IMR-90 (cell line): ENCODE results near the gene NKAIN1. TPM values are rescaled to one million over a fixed set of nuclear protein-coding genes. Genes with fewer than 3 reads are reported as not detected.

ENCODE experiments used
- ATAC-seq: fragments of 200-7000 bp; cut with Tn5 transposase; 2 replicates; pipeline ENCODE4 v1.9.1; 2020; ENCODE audit warnings: low read depth, mild to moderate bottlenecking, moderate library complexity
- BruUV-seq: library from RNA; stranded (reverse); fragments of 400-500 nt; replicated peaks from 2 replicates; lab custom pipeline; 2021; lab: Mats Ljungman, UMichigan
- CTCF ChIA-PET: fragments of 300-600 bp; formaldehyde crosslinking; extraction: SDS; loops from one replicate; lab custom pipeline; 2021; ENCODE audit warnings: antibody characterized with exemption; lab: Yijun Ruan, JAX
- POLR2A ChIA-PET: fragments of 300-600 bp; sonication (Branson Sonifier 250); formaldehyde crosslinking; loops from one replicate; lab custom pipeline; 2022; ENCODE audit warnings: antibody characterized with exemption; ENCODE audit not compliant: unreplicated experiment; lab: Charles Lee
- DNase-seq: peaks from one replicate; pipeline ENCODE4 v3.0.0; 2013
- H2AFZ ChIP-seq: replicated peaks from 2 replicates; pipeline ENCODE3; 2013; ENCODE audit warnings: low read length, mild to moderate bottlenecking; ENCODE audit not compliant: poor library complexity
- H2AK5ac ChIP-seq: 2 replicates; pipeline ENCODE4 v1.6.1; 2013; ENCODE audit warnings: low read depth, low read length, inconsistent platforms
- H2AK9ac ChIP-seq: replicated peaks from 2 replicates; pipeline ENCODE3; 2013; ENCODE audit warnings: mild to moderate bottlenecking, low read depth, low read length, moderate library complexity; ENCODE audit not compliant: poor library complexity
- H2BK120ac ChIP-seq: 2 replicates; pipeline ENCODE4 v1.6.1; 2013; ENCODE audit warnings: low read depth, low read length, inconsistent platforms
- H2BK15ac ChIP-seq: 3 replicates; pipeline ENCODE4 v1.6.1; 2013; ENCODE audit warnings: low read depth, low read length, inconsistent platforms
- H2BK20ac ChIP-seq: 2 replicates; pipeline ENCODE4 v1.6.1; 2013; ENCODE audit warnings: low read depth, mild to moderate bottlenecking, inconsistent platforms, low read length, moderate library complexity
- H2BK5ac ChIP-seq: 2 replicates; pipeline ENCODE4 v1.6.1; 2013; ENCODE audit warnings: mild to moderate bottlenecking, low read depth, low read length, inconsistent platforms; ENCODE audit not compliant: poor library complexity, severe bottlenecking
- H3K14ac ChIP-seq: replicated peaks from 2 replicates; pipeline ENCODE4 v1.6.1; 2013; ENCODE audit warnings: low read depth, low read length, inconsistent platforms
- H3K18ac ChIP-seq: 2 replicates; pipeline ENCODE4 v1.6.1; 2013; ENCODE audit warnings: low read depth, low read length, control low read depth
- H3K23ac ChIP-seq: 2 replicates; pipeline ENCODE4 v1.6.1; 2013; ENCODE audit warnings: low read depth, low read length, inconsistent platforms
- H3K27ac ChIP-seq: 2 replicates; pipeline ENCODE4 v1.5.1; 2013; ENCODE audit warnings: mild to moderate bottlenecking, control low read depth, low read length; ENCODE audit not compliant: insufficient read depth
- H3K27me3 ChIP-seq: 2 replicates; pipeline ENCODE4 v1.6.1; 2013; ENCODE audit warnings: low read length; ENCODE audit not compliant: control insufficient read depth, insufficient read depth
- H3K36me3 ChIP-seq: 2 replicates; pipeline ENCODE4 v1.6.1; 2013; ENCODE audit warnings: low read length, mixed read lengths; ENCODE audit not compliant: control insufficient read depth, insufficient read depth
- H3K4ac ChIP-seq: 2 replicates; pipeline ENCODE4 v1.6.1; 2013; ENCODE audit warnings: low read depth, low read length, inconsistent platforms
- H3K4me1 ChIP-seq: 2 replicates; pipeline ENCODE4 v1.6.1; 2013; ENCODE audit warnings: low read length, mixed read lengths; ENCODE audit not compliant: control insufficient read depth, insufficient read depth
- H3K4me2 ChIP-seq: 2 replicates; pipeline ENCODE4 v1.6.1; 2013; ENCODE audit warnings: low read depth, mild to moderate bottlenecking, control low read depth, low read length, moderate library complexity
- H3K4me3 ChIP-seq: 2 replicates; pipeline ENCODE4 v1.5.1; 2013; ENCODE audit warnings: low read depth, mild to moderate bottlenecking, control low read depth, low read length, moderate library complexity; ENCODE audit not compliant: insufficient read depth
- H3K56ac ChIP-seq: 2 replicates; pipeline ENCODE4 v1.6.1; 2013; ENCODE audit warnings: low read length, inconsistent platforms; ENCODE audit not compliant: insufficient read depth; ENCODE audit errors: extremely low read depth
- H3K79me1 ChIP-seq, 2 experiments: 2 replicates each; pipeline ENCODE4 v1.6.1; 2013; ENCODE audit warnings: low read length in 2 of 2, inconsistent platforms in 1 of 2, low read depth in 1 of 2
- H3K9ac ChIP-seq: 2 replicates; pipeline ENCODE4 v1.6.1; 2013; ENCODE audit warnings: low read depth, low read length, control low read depth
- H3K9me1 ChIP-seq: 2 replicates; pipeline ENCODE4 v1.6.1; 2013; ENCODE audit warnings: low read length, inconsistent platforms; ENCODE audit not compliant: insufficient read depth
- H3K9me3 ChIP-seq: 2 replicates; pipeline ENCODE4 v1.6.1; 2013; ENCODE audit warnings: low read length; ENCODE audit not compliant: control insufficient read depth, insufficient read depth
- H4K20me1 ChIP-seq: 2 replicates; pipeline ENCODE4 v1.6.1; 2013; ENCODE audit warnings: low read length, inconsistent platforms; ENCODE audit not compliant: insufficient read depth
- H4K5ac ChIP-seq: 2 replicates; pipeline ENCODE4 v1.6.1; 2013; ENCODE audit warnings: mild to moderate bottlenecking, low read depth, low read length, control low read depth
- H4K8ac ChIP-seq, 2 experiments: 2 replicates each; pipeline ENCODE4 v1.6.1; 2013; ENCODE audit warnings: low read depth in 2 of 2, low read length in 2 of 2, control low read depth in 1 of 2, inconsistent platforms in 1 of 2
- H4K91ac ChIP-seq: 2 replicates; pipeline ENCODE4 v1.6.1; 2013; ENCODE audit warnings: low read depth, low read length, inconsistent platforms; ENCODE audit not compliant: insufficient read depth
- CHD1 ChIP-seq: IDR thresholded peaks from 2 replicates; pipeline ENCODE4 v1.6.1; 2012; ENCODE audit warnings: low read depth, low read length, improper control_type of control experiment
- MAFK ChIP-seq: IDR thresholded peaks from 2 replicates; pipeline ENCODE4 v1.6.1; 2012; ENCODE audit warnings: low read depth, low read length, improper control_type of control experiment
- RCOR1 ChIP-seq: IDR thresholded peaks from 2 replicates; pipeline ENCODE4 v1.6.1; 2012; ENCODE audit warnings: mild to moderate bottlenecking, low read length, improper control_type of control experiment; ENCODE audit not compliant: insufficient replicate concordance
- WGBS, 2 experiments: methylation state at CpG; one replicate each; pipeline versions ENCODE4 v1.1.5 to v1.1.7; 2013; ENCODE audit warnings: missing lambda C conversion rate in 2 of 2; ENCODE audit not compliant: insufficient read length in 1 of 2; ENCODE audit errors: extremely low coverage in 2 of 2; 5-methylcytosine and 5-hydroxymethylcytosine counted together
- dilution Hi-C: fragments of 300-500 bp; cut with HindIII; formaldehyde crosslinking; loops from one replicate; pipeline ENCODE4 v1.14.3; 2018; ENCODE audit warnings: low sequenced_read_pairs; ENCODE audit not compliant: unreplicated experiment
- in situ Hi-C: fragments of 300-500 bp; cut with MboI; formaldehyde crosslinking; loops from 3 replicates; pipeline ENCODE4 v1.14.3; 2019; ENCODE audit warnings: low sequenced_read_pairs, inconsistent platforms, mixed read lengths
- intact Hi-C: fragments of 100-400 bp; cut with micrococcal nuclease; formaldehyde crosslinking; loops from 2 replicates; pipeline ENCODE4 v1.10.0; 2022
- polyA plus RNA-seq, 3 experiments: library from polyadenylated mRNA; depleted of rRNA; stranded (reverse); fragments of >200 nt; gene quantifications; 2 replicates each; pipeline ENCODE4 v1.2.3, GENCODE V29; 2012; ENCODE audit warnings: low replicate concordance in 1 of 3
- total RNA-seq: library from RNA; depleted of rRNA; stranded (reverse); fragments of >200 nt; gene quantifications from 2 replicates; pipeline ENCODE4 v1.2.3, GENCODE V29; 2012

NKAIN1 gene
- total and polyA plus RNA-seq, 2 of the 4 experiments (the other 2 are of a cell fraction), result under 0.01 to 0.09 TPM

DNA sequence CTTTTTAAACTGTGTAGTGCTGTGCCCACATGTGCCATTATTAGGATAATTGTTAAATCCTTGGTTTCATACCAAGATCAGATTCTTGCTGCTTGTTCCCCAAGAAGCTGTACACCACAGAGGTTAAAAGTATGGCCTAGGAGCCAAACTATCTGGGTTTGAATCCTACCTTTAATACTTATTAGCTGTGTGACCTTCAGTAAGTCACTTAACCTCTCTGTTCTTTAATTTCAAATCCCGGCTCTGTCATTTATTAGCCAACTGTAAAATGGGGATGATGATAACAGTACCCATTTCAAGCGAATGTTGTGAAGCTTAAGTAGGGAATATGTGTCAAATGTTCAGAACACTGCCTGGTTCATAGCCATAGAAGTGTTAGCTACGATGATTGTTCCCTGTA, 32.6 kb downstream of the NKAIN1 start:
- no CpG with 5 or more reads among the region's 3 CpGs for WGBS, 2 experiments
- dilution Hi-C loops, result no loop called here
- in situ Hi-C loops, result no loop called here
- H3K4ac ChIP-seq, result no peak overlapping the region
- H3K9me1 ChIP-seq, result no peaks in the 10 kb centered on the region
- no peaks in the 10 kb centered on the region for H3K36me3 ChIP-seq
- H4K5ac ChIP-seq, result no peak overlapping the region
- CTCF ChIA-PET, result no interaction called here
- H3K4me2 ChIP-seq, result no peak overlapping the region
- H3K4me1 ChIP-seq, result no peaks in the 10 kb centered on the region
- no peak overlapping the region for H2BK15ac ChIP-seq
- BruUV-seq, result no TSS peak
- H3K14ac ChIP-seq, result no peak overlapping the region
- H4K8ac ChIP-seq, result no peak overlapping the region
- no peaks in the 10 kb centered on the region for H4K20me1 ChIP-seq
- no peak overlapping the region for H3K27ac ChIP-seq
- intact Hi-C loops, result no loop called here
- H3K79me1 ChIP-seq, result no peaks in the 10 kb centered on the region
- no peak overlapping the region for H2AFZ ChIP-seq
- H2AK5ac ChIP-seq, result no peak overlapping the region
- peaks cover 9% of the 10 kb centered on the region for H3K27me3 ChIP-seq
- H2AK9ac ChIP-seq, result no peak overlapping the region
- POLR2A ChIA-PET, result no interaction called here
- H3K4me3 ChIP-seq, result no peak overlapping the region
- ATAC-seq (no peak), DNase-seq (no peak)
- no peak overlapping the region for H2BK120ac ChIP-seq
- no peak overlapping the region for H3K23ac ChIP-seq
- H3K9me3 ChIP-seq, result peaks cover 5% of the 10 kb centered on the region
- H3K18ac ChIP-seq, result no peak overlapping the region
- TF ChIP-seq CHD1 (no peak), RCOR1 (no peak), MAFK (no peak)
- H3K56ac ChIP-seq, result no peak overlapping the region
- no peak overlapping the region for H2BK5ac ChIP-seq
- H2BK20ac ChIP-seq, result no peak overlapping the region
- no peak overlapping the region for H4K91ac ChIP-seq
- no peak overlapping the region for H3K9ac ChIP-seq
